OCI-LY7 (cell line): ENCODE results near the gene LCMT1. TPM values are rescaled to one million over a fixed set of nuclear protein-coding genes. Genes with fewer than 3 reads are reported as not detected.

Experiments
- BruUV-seq: library from RNA; stranded (reverse); fragments of 400-500 nt; replicated peaks from 2 replicates; lab custom pipeline; 2021; lab: Mats Ljungman, UMichigan
- CTCF ChIA-PET: fragments of 300-600 bp; sonication (Branson Sonifier 250); formaldehyde crosslinking; loops from one replicate; lab custom pipeline; 2022; ENCODE audit warnings: antibody characterized with exemption; ENCODE audit not compliant: unreplicated experiment; lab: Charles Lee
- POLR2A ChIA-PET: fragments of 300-600 bp; sonication (Branson Sonifier 250); formaldehyde crosslinking; loops from one replicate; lab custom pipeline; 2022; ENCODE audit warnings: antibody characterized with exemption; lab: Charles Lee
- DNase-seq: peaks from one replicate; pipeline ENCODE4 v3.0.0-alpha.2; 2015; ENCODE audit warnings: low spot score
- H2AFZ ChIP-seq: fragments of 200-600 bp; sonication (generic), shearing (Covaris generic); 2 replicates; pipeline ENCODE4 v1.6.1; 2014; ENCODE audit warnings: mild to moderate bottlenecking, antibody characterized with exemption, low read length, moderate library complexity
- H3K27ac ChIP-seq: fragments of 200-600 bp; sonication (generic); 2 replicates; pipeline ENCODE4 v1.5.1; 2014; ENCODE audit warnings: mixed run types, low read depth, mild to moderate bottlenecking, moderate library complexity, low read length, inconsistent platforms; ENCODE audit not compliant: poor library complexity, severe bottlenecking
- H3K36me3 ChIP-seq: fragments of 200-600 bp; sonication (generic); 2 replicates; pipeline ENCODE4 v1.6.1; 2014; ENCODE audit warnings: mild to moderate bottlenecking, antibody characterized with exemption, low read length, moderate library complexity, mixed read lengths; ENCODE audit not compliant: insufficient read depth
- H3K4me1 ChIP-seq: fragments of 200-600 bp; sonication (generic); 2 replicates; pipeline ENCODE4 v1.5.1; 2014; ENCODE audit warnings: mild to moderate bottlenecking, low read length; ENCODE audit not compliant: insufficient read depth, poor library complexity, severe bottlenecking
- H3K4me2 ChIP-seq: fragments of 200-600 bp; sonication (generic); 2 replicates; pipeline ENCODE4 v1.6.1; 2014; ENCODE audit warnings: mild to moderate bottlenecking, low read length
- H3K4me3 ChIP-seq: fragments of 200-600 bp; sonication (generic); 2 replicates; pipeline ENCODE4 v1.5.1; 2014; ENCODE audit warnings: mild to moderate bottlenecking, low read depth, low read length; ENCODE audit not compliant: poor library complexity, severe bottlenecking
- H3K79me2 ChIP-seq: fragments of 200-600 bp; sonication (generic); 2 replicates; pipeline ENCODE4 v1.6.1; 2016; ENCODE audit warnings: low read depth, mild to moderate bottlenecking, low read length, moderate library complexity, mixed read lengths; ENCODE audit not compliant: insufficient read depth
- H3K9me2 ChIP-seq: fragments of 200-600 bp; sonication (generic); 2 replicates; pipeline ENCODE4 v1.6.1; 2016; ENCODE audit warnings: mild to moderate bottlenecking, low read length, mixed read lengths; ENCODE audit not compliant: insufficient read depth
- H3K9me3 ChIP-seq: fragments of 200-600 bp; sonication (generic); 2 replicates; pipeline ENCODE4 v1.6.1; 2014; ENCODE audit warnings: mild to moderate bottlenecking, mixed run types, low read length, mixed read lengths
- H4K20me1 ChIP-seq: fragments of 200-600 bp; sonication (generic); 2 replicates; pipeline ENCODE4 v1.6.1; 2014; ENCODE audit warnings: mild to moderate bottlenecking, antibody characterized with exemption, low read length, moderate library complexity, mixed read lengths; ENCODE audit not compliant: insufficient read depth
- CTCF ChIP-seq: fragments of 200-600 bp; sonication (generic); conservative IDR thresholded peaks from 2 replicates; pipeline ENCODE4 v1.5.1; 2014; ENCODE audit warnings: mild to moderate bottlenecking, antibody characterized with exemption, low read length, moderate library complexity, mixed read lengths
- EZH2phosphoT487 ChIP-seq: fragments of 200-600 bp; sonication (generic); IDR thresholded peaks from 2 replicates; pipeline ENCODE4 v1.6.1; 2018; ENCODE audit warnings: low read depth, borderline replicate concordance, mild to moderate bottlenecking, mixed run types, antibody characterized with exemption, low read length, moderate library complexity, mixed read lengths
- intact Hi-C: fragments of 100-400 bp; cut with micrococcal nuclease; formaldehyde crosslinking; loops from one replicate; pipeline ENCODE4 v1.10.0; 2022; ENCODE audit not compliant: unreplicated experiment
- total RNA-seq, 2 experiments: library from RNA; depleted of rRNA in 1 of 2; stranded (reverse); fragments of >200 nt in 1 of 2; shearing (Covaris generic) in 1 of 2; gene quantifications; 2 replicates each; pipeline ENCODE4 v1.2.3, GENCODE V29; 2014 to 2022

Gene LCMT1
- total RNA-seq, 2 experiments from 2014 or later: 19.4 to 42.0 TPM

GRCh38 chr16:25140459-25140858, 28.9 kb downstream of the LCMT1 start:
- H3K36me3 ChIP-seq: peaks cover 43% of the 10 kb centered on the region; the same call in 1 of the 2 replicates
- H3K4me3 ChIP-seq: no peak overlapping the region
- no peak overlapping the region for H3K27ac ChIP-seq

GRCh38 chr16:25141648-25142047, 30.1 kb downstream of the LCMT1 start:
- Histone ChIP-seq H3K9me2 (no peaks in the 10 kb centered on the region), H3K27ac (no peak overlapping the region), H3K79me2 (no peaks in the 10 kb centered on the region), H3K4me2 (no peak overlapping the region), H3K4me1 (no peaks in the 10 kb centered on the region), H2AFZ (no peak overlapping the region), H4K20me1 (no peaks in the 10 kb centered on the region), H3K4me3 (no peak overlapping the region), H3K9me3 (no peaks in the 10 kb centered on the region), H3K36me3 (peaks cover 34% of the 10 kb centered on the region; the same call in 1 of the 2 replicates)
- TF ChIP-seq CTCF (no peak), EZH2phosphoT487 (no peak)
- POLR2A ChIA-PET: no interaction called here
- no TSS peak for BruUV-seq
- CTCF ChIA-PET: no interaction called here
- no peak for DNase-seq
- intact Hi-C loops: no loop called here

More at GRCh38 chr16:25140459-25140858, 28.9 kb downstream of the LCMT1 start:
- Histone ChIP-seq H4K20me1 (no peaks in the 10 kb centered on the region), H3K9me3 (no peaks in the 10 kb centered on the region), H3K4me2 (no peak overlapping the region), H2AFZ (no peak overlapping the region), H3K4me1 (no peaks in the 10 kb centered on the region), H3K9me2 (no peaks in the 10 kb centered on the region), H3K79me2 (no peaks in the 10 kb centered on the region)
- ChIA-PET POLR2A (no interaction called here), CTCF (no interaction called here)
- no peak for DNase-seq
- intact Hi-C loops: no loop called here
- BruUV-seq: no TSS peak
- no peak for TF ChIP-seq EZH2phosphoT487
- no peak for TF ChIP-seq CTCF

GRCh38 chr16:25143928-25144327, 32.4 kb downstream of the LCMT1 start:
- BruUV-seq: no TSS peak
- H3K4me1 ChIP-seq: no peaks in the 10 kb centered on the region
- no peak overlapping the region for H2AFZ ChIP-seq
- no peak overlapping the region for H3K4me3 ChIP-seq
- no peak for DNase-seq
- H3K4me2 ChIP-seq: no peak overlapping the region
- H3K27ac ChIP-seq: no peak overlapping the region
- H3K36me3 ChIP-seq: peaks cover 34% of the 10 kb centered on the region; the same call in 1 of the 2 replicates
- no peaks in the 10 kb centered on the region for H3K79me2 ChIP-seq
- H4K20me1 ChIP-seq: no peaks in the 10 kb centered on the region
- intact Hi-C loops: no loop called here
- CTCF ChIA-PET: interaction anchor here (0.6 kb wide), 1 partner anchor 15 kb away, joined by 3 read pairs; no protein-coding TSS in a partner anchor
- TF ChIP-seq CTCF: peak; percentile 48
- no peak for TF ChIP-seq EZH2phosphoT487
- no peaks in the 10 kb centered on the region for H3K9me2 ChIP-seq
- POLR2A ChIA-PET: no interaction called here
- no peaks in the 10 kb centered on the region for H3K9me3 ChIP-seq
